ENCODE results near the gene PIK3CB.

DNA sequence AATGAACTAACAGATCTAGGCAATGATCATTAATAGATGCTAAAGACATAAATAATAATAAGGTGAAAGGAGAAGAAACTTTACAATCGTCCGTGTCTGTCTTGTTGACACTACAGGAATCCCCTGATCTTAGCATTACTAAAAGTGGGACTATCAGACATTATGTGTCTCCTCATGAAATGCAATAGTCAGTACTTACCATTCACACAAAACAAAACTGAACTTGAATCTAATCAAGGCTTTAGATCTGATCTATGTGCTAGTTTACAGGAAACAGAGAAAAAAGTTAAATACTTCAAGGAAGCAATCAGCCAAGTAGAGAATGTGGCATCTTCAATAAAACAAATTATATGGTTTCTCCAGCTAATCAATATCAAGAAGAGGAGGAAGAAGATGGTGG is 73.7 kb downstream of the PIK3CB start:
- TF ChIP-seq CTCF (IDR thresholded peaks at IDR 0.05): no peak
- TF ChIP-seq POLR2A (IDR thresholded peaks at IDR 0.05): no peak

Measured in heart left ventricle (tissue), 13 donors.